Stomach (tissue), 4 donors: ENCODE measurements around the gene PKD1L1.

Experiments
- EP300 ChIP-seq: sonication (generic); formaldehyde crosslinking; IDR thresholded peaks from one replicate; pipeline ENCODE4 v1.6.1; 2017; ENCODE audit warnings: antibody characterized with exemption
- POLR2A ChIP-seq, 4 donors: fragments of 450-650 bp; IDR thresholded peaks; one replicate each; pipeline ENCODE4 v1.6.1; 2016; ENCODE audit warnings: antibody characterized with exemption in 4 of 4, control low read depth in 2 of 4, mild to moderate bottlenecking in 1 of 4, moderate library complexity in 1 of 4

- TF ChIP-seq POLR2A (IDR thresholded peaks at IDR 0.05), result no peak
- no peak for TF ChIP-seq EP300
These were observed 55.0 kb downstream of the PKD1L1 start for GRCh38 chr7:47893238-47893637.
